H1 (cell line): ENCODE results near the gene CT47A7.
"Not testable (repeated sequence)": the region's sequence is repeated elsewhere in the genome, so short reads cannot be mapped to it uniquely, and the experiment has no call there.

Source experiments
- ASH2L ChIP-seq: fragments of 200-600, 300-600 bp; sonication (generic); IDR thresholded peaks from one replicate; pipeline ENCODE4 v1.7.1; 2017; ENCODE audit warnings: low read length
- CTCF ChIP-seq, 3 experiments: IDR thresholded peaks; 1 replicate in 2 of 3; 2 replicates in 1 of 3; pipeline versions ENCODE4 v1.5.1 to v1.6.1; 2011; ENCODE audit warnings: low read length in 3 of 3, mild to moderate bottlenecking in 3 of 3, inconsistent platforms in 2 of 3, low read depth in 1 of 3, moderate library complexity in 1 of 3; ENCODE audit not compliant: insufficient read depth in 1 of 3; ENCODE audit errors: control extremely low read depth in 1 of 3
- POLR2AphosphoS5 ChIP-seq: IDR thresholded peaks from 2 replicates; pipeline ENCODE4 v1.6.1; 2011; ENCODE audit warnings: low read depth, low read length
- SIN3A ChIP-seq, 2 experiments: IDR thresholded peaks in 1 of 2; conservative IDR thresholded peaks in 1 of 2; 2 replicates each; pipeline ENCODE4 v1.6.1; 2011 to 2012; ENCODE audit warnings: low read length in 2 of 2, improper control_type of control experiment in 1 of 2, low read depth in 1 of 2, mild to moderate bottlenecking in 1 of 2
- USF2 ChIP-seq: IDR thresholded peaks from 2 replicates; pipeline ENCODE4 v1.6.1; 2011; ENCODE audit warnings: low read length, improper control_type of control experiment

GRCh38 chrX:120985660-120986059, 29.3 kb upstream of the CT47A7 start, which contains the start of gene CT47A1:
- not testable (repeated sequence) for TF ChIP-seq POLR2AphosphoS5; CTCF (IDR thresholded peaks at IDR 0.05; ENCODE audit: control extremely low read depth in 1 of 3, insufficient read depth in 1 of 3, low read depth in 1 of 3, low read length in 3 of 3); USF2; SIN3A (conservative IDR thresholded peaks at IDR 0.05 in 1 of 2, IDR thresholded peaks at IDR 0.05 in 1 of 2; ENCODE audit: low read depth in 1 of 2, low read length in 2 of 2); ASH2L
